ENCODE data around the gene CYP2A13. TPM values are rescaled to one million over a fixed set of nuclear protein-coding genes. Genes with fewer than 3 reads are reported as not detected.
A peak's percentile ranks its signal among the peaks of the same experiment; 100 is the strongest.
"Not testable (repeated sequence)": the region's sequence is repeated elsewhere in the genome, so short reads cannot be mapped to it uniquely, and the experiment has no call there.

CYP2A13 gene
- total and polyA plus RNA-seq, 4 experiments from 2014 or later: not detected

GRCh38 chr19:41127801-41128300, 39.6 kb downstream of the CYP2A13 start:
- H3K4me3 ChIP-seq (ENCODE audit: low read length in 2 of 2); H3K27me3 Mint-ChIP-seq; H3K9me3 ChIP-seq (ENCODE audit: control insufficient read depth in 1 of 2, low read length in 2 of 2); H3K27ac ChIP-seq (ENCODE audit: low read depth, low read length); H3K27me3 ChIP-seq (ENCODE audit: insufficient read depth, low read length); H3K9me3 Mint-ChIP-seq; H3K36me3 ChIP-seq (ENCODE audit: insufficient read depth, low read length); H3K36me3 Mint-ChIP-seq: not testable (repeated sequence)
- intact Hi-C loops (cut with micrococcal nuclease): loop anchor here (1.0 kb wide), 1 partner anchor 16 kb away; no protein-coding TSS in a partner anchor
- peaks cover 16% of the 10 kb centered on the region for H3K4me1 ChIP-seq (ENCODE audit: insufficient read depth, low read length)
- DNase-seq: peak; percentile 76 to 86 (median 80)
- peak overlapping the region; percentile 83 to 96 (median 94) for H3K27ac Mint-ChIP-seq
- CTCF ChIA-PET (ENCODE audit: partially characterized antibody): interaction anchor here (1.0 to 2.7 kb wide), 6 partner anchors 17 to 153 kb away, joined by 3 to 24 read pairs (median 5); no protein-coding TSS in a partner anchor
- POLR2A ChIA-PET (ENCODE audit: partially characterized antibody): interaction anchor here (0.7 kb wide), 1 partner anchor 179 kb away, joined by 3 read pairs; no protein-coding TSS in a partner anchor
- H3K4me1 Mint-ChIP-seq: peaks cover 15 to 25% (median 21%) of the 10 kb centered on the region in 4 donors
- H3K4me3 Mint-ChIP-seq: peak overlapping the region; percentile 46 to 88 (median 84)

GRCh38 chr19:41128692-41129091, 40.4 kb downstream of the CYP2A13 start:
- Mint-ChIP-seq H3K9me3 (no peaks in the 10 kb centered on the region), H3K27ac (peak overlapping the region in 5 of 7 donors; percentile 52 to 94 (median 87)), H3K4me3 (peak overlapping the region in 1 of 8 donors; percentile 20), H3K36me3 (no peaks in the 10 kb centered on the region), H3K4me1 (peaks cover 17 to 25% (median 20%) of the 10 kb centered on the region in 4 donors), H3K27me3 (peaks cover 0 to 1% of the 10 kb centered on the region in 2 donors)
- Histone ChIP-seq H3K9me3 (ENCODE audit: control insufficient read depth in 1 of 2, low read length in 2 of 2) (no peaks in the 10 kb centered on the region), H3K27me3 (ENCODE audit: insufficient read depth, low read length) (no peaks in the 10 kb centered on the region), H3K4me3 (ENCODE audit: low read length in 2 of 2) (no peak overlapping the region), H3K27ac (ENCODE audit: low read depth, low read length) (no peak overlapping the region), H3K36me3 (ENCODE audit: insufficient read depth, low read length) (no peaks in the 10 kb centered on the region), H3K4me1 (ENCODE audit: insufficient read depth, low read length) (peaks cover 16% of the 10 kb centered on the region)
- CTCF ChIA-PET (ENCODE audit: partially characterized antibody): interaction anchor here (1.4 to 2.4 kb wide), 2 partner anchors 8 to 15 kb away, joined by 6 read pairs; no protein-coding TSS in a partner anchor
- POLR2A ChIA-PET (ENCODE audit: partially characterized antibody): no interaction called here
- intact Hi-C loops (cut with micrococcal nuclease): no loop called here
- DNase-seq: no peak

- Mint-ChIP-seq H3K27me3 (peaks cover 0 to 1% of the 10 kb centered on the region in 2 donors), H3K4me3 (peak overlapping the region in 2 of 8 donors; percentile 39 to 43), H3K36me3 (no peaks in the 10 kb centered on the region), H3K27ac (peak overlapping the region in 3 of 7 donors; percentile 57 to 82 (median 77)), H3K9me3 (no peaks in the 10 kb centered on the region), H3K4me1 (peaks cover 19 to 43% (median 29%) of the 10 kb centered on the region in 4 donors)
- no peak overlapping the region for H3K27ac ChIP-seq (ENCODE audit: low read depth, low read length)
- H3K4me3 ChIP-seq (ENCODE audit: low read length in 2 of 2): no peak overlapping the region
- no peaks in the 10 kb centered on the region for H3K27me3 ChIP-seq (ENCODE audit: insufficient read depth, low read length)
- intact Hi-C loops (cut with micrococcal nuclease): no loop called here
- no peak for DNase-seq
- H3K36me3 ChIP-seq (ENCODE audit: insufficient read depth, low read length): no peaks in the 10 kb centered on the region
- H3K4me1 ChIP-seq (ENCODE audit: insufficient read depth, low read length): peaks cover 20% of the 10 kb centered on the region
- H3K9me3 ChIP-seq (ENCODE audit: control insufficient read depth in 1 of 2, low read length in 2 of 2): no peaks in the 10 kb centered on the region
- ChIA-PET POLR2A (ENCODE audit: partially characterized antibody) (no interaction called here), CTCF (ENCODE audit: partially characterized antibody) (no interaction called here)
Measured at GRCh38 chr19:41131186-41131585, 42.9 kb downstream of the CYP2A13 start.

- ChIA-PET CTCF (ENCODE audit: partially characterized antibody) (no interaction called here), POLR2A (ENCODE audit: partially characterized antibody) (no interaction called here)
- peaks cover 13% of the 10 kb centered on the region for H3K4me1 ChIP-seq (ENCODE audit: insufficient read depth, low read length)
- H3K27me3 Mint-ChIP-seq: peaks cover 0 to 1% of the 10 kb centered on the region in 2 donors
- H3K36me3 Mint-ChIP-seq: no peaks in the 10 kb centered on the region
- H3K27ac Mint-ChIP-seq: peak overlapping the region in 2 of 7 donors; percentile 63 to 65
- H3K4me1 Mint-ChIP-seq: peaks cover 5 to 33% (median 19%) of the 10 kb centered on the region in 4 donors
- no peaks in the 10 kb centered on the region for H3K9me3 Mint-ChIP-seq
- intact Hi-C loops (cut with micrococcal nuclease): loop anchor here (2.0 kb wide), 1 partner anchor 318 kb away; no protein-coding TSS in a partner anchor
- peak overlapping the region in 4 of 8 donors; percentile 32 to 87 (median 64) for H3K4me3 Mint-ChIP-seq
- no peaks in the 10 kb centered on the region for H3K36me3 ChIP-seq (ENCODE audit: insufficient read depth, low read length)
- no peak overlapping the region for H3K27ac ChIP-seq (ENCODE audit: low read depth, low read length)
- DNase-seq: no peak
- no peaks in the 10 kb centered on the region for H3K27me3 ChIP-seq (ENCODE audit: insufficient read depth, low read length)
- no peak overlapping the region for H3K4me3 ChIP-seq (ENCODE audit: low read length in 2 of 2)
- no peaks in the 10 kb centered on the region for H3K9me3 ChIP-seq (ENCODE audit: control insufficient read depth in 1 of 2, low read length in 2 of 2)
Measured at GRCh38 chr19:41133260-41133659, 45.0 kb downstream of the CYP2A13 start.

- ChIA-PET POLR2A (ENCODE audit: partially characterized antibody) (no interaction called here), CTCF (ENCODE audit: partially characterized antibody) (no interaction called here)
- H3K9me3 ChIP-seq (ENCODE audit: control insufficient read depth in 1 of 2, low read length in 2 of 2): no peaks in the 10 kb centered on the region
- DNase-seq: no peak
- peaks cover 3 to 25% (median 17%) of the 10 kb centered on the region in 4 donors for H3K4me1 Mint-ChIP-seq
- H3K27ac ChIP-seq (ENCODE audit: low read depth, low read length): no peak overlapping the region
- H3K36me3 ChIP-seq (ENCODE audit: insufficient read depth, low read length): no peaks in the 10 kb centered on the region
- no peaks in the 10 kb centered on the region for H3K36me3 Mint-ChIP-seq
- H3K27ac Mint-ChIP-seq: peak overlapping the region in 6 of 7 donors; percentile 43 to 90 (median 66)
- H3K27me3 ChIP-seq (ENCODE audit: insufficient read depth, low read length): no peaks in the 10 kb centered on the region
- intact Hi-C loops (cut with micrococcal nuclease): no loop called here
- H3K4me1 ChIP-seq (ENCODE audit: insufficient read depth, low read length): peaks cover 9% of the 10 kb centered on the region
- no peaks in the 10 kb centered on the region for H3K9me3 Mint-ChIP-seq
- peaks cover 0 to 1% of the 10 kb centered on the region in 2 donors for H3K27me3 Mint-ChIP-seq
- no peak overlapping the region for H3K4me3 ChIP-seq (ENCODE audit: low read length in 2 of 2)
- peak overlapping the region; percentile 58 to 87 (median 80) for H3K4me3 Mint-ChIP-seq
Measured at GRCh38 chr19:41134616-41135015, 46.4 kb downstream of the CYP2A13 start.

GRCh38 chr19:41135390-41136384, 47.4 kb downstream of the CYP2A13 start:
- H3K27ac ChIP-seq (ENCODE audit: low read depth, low read length); H3K27me3 Mint-ChIP-seq; H3K9me3 Mint-ChIP-seq; CTCF ChIA-PET (ENCODE audit: partially characterized antibody); POLR2A ChIA-PET (ENCODE audit: partially characterized antibody); H3K9me3 ChIP-seq (ENCODE audit: control insufficient read depth in 1 of 2, low read length in 2 of 2); H3K36me3 Mint-ChIP-seq; intact Hi-C loops (cut with micrococcal nuclease); H3K4me1 ChIP-seq (ENCODE audit: insufficient read depth, low read length); H3K36me3 ChIP-seq (ENCODE audit: insufficient read depth, low read length); H3K27me3 ChIP-seq (ENCODE audit: insufficient read depth, low read length): not testable (repeated sequence)
- H3K4me3 ChIP-seq (ENCODE audit: low read length in 2 of 2): peak overlapping the region in 1 of 2 donors; percentile 48
- Mint-ChIP-seq H3K27ac (peak overlapping the region; percentile 61 to 94 (median 90)), H3K4me1 (peaks cover 3 to 25% (median 17%) of the 10 kb centered on the region in 4 donors), H3K4me3 (peak overlapping the region; percentile 91 to 95 (median 92))
- DNase-seq: peak; percentile 24 to 42 (median 29)
